ENCODE results near the gene MYL6B. TPM values are rescaled to one million over a fixed set of nuclear protein-coding genes. Genes with fewer than 3 reads are reported as not detected.

MYL6B gene
- polyA plus RNA-seq, 1 donor (not counting 4 experiments of a cell fraction or from before 2014, with no cell fraction given): 44.9 TPM

- Histone ChIP-seq H3K9me1 (ENCODE audit: control insufficient read depth, extremely low read depth, insufficient read depth, low read length) (no peaks in the 10 kb centered on the region), H4K20me1 (ENCODE audit: control insufficient read depth, extremely low read depth, insufficient read depth, low read length) (no peaks in the 10 kb centered on the region), H3K79me2 (ENCODE audit: control insufficient read depth, insufficient read depth, low read length) (peaks cover 27% of the 10 kb centered on the region), H3K4me1 (ENCODE audit: control insufficient read depth, extremely low read depth, insufficient read depth, low read length) (peaks cover 13% of the 10 kb centered on the region), H3K4me3 (ENCODE audit: control insufficient read depth in 2 of 3, extremely low read depth in 1 of 3, insufficient read depth in 2 of 3, low read depth in 1 of 3, low read length in 3 of 3) (peak overlapping the region; percentile 84 to 89 (median 85)), H3K4me2 (ENCODE audit: control insufficient read depth, extremely low read depth, insufficient read depth, low read depth, low read length) (peak overlapping the region; percentile 100), H3K9ac (ENCODE audit: control insufficient read depth, extremely low read depth, insufficient read depth, low read length) (peak overlapping the region; percentile 76), H3K36me3 (ENCODE audit: control insufficient read depth in 2 of 2, extremely low read depth in 1 of 2, insufficient read depth in 2 of 2, low read length in 2 of 2) (peaks cover 11 to 18% of the 10 kb centered on the region in 2 experiments), H3K9me3 (ENCODE audit: control insufficient read depth, low read depth, low read length) (no peaks in the 10 kb centered on the region), H2AFZ (ENCODE audit: control insufficient read depth, low read length) (peak overlapping the region; percentile 16), H3K27me3 (ENCODE audit: control insufficient read depth, extremely low read depth, insufficient read depth, low read length) (no peaks in the 10 kb centered on the region), H3K27ac (ENCODE audit: control insufficient read depth, insufficient read depth, low read length) (peak overlapping the region; percentile 39)
- dilution Hi-C loops (cut with MboI; ENCODE audit: extremely low pct_ligation_motif_present, low sequenced_read_pairs): no loop called here
- no peak for TF ChIP-seq EZH2 (IDR thresholded peaks at IDR 0.05; ENCODE audit: low read length)
- TF ChIP-seq, protein P1, sequence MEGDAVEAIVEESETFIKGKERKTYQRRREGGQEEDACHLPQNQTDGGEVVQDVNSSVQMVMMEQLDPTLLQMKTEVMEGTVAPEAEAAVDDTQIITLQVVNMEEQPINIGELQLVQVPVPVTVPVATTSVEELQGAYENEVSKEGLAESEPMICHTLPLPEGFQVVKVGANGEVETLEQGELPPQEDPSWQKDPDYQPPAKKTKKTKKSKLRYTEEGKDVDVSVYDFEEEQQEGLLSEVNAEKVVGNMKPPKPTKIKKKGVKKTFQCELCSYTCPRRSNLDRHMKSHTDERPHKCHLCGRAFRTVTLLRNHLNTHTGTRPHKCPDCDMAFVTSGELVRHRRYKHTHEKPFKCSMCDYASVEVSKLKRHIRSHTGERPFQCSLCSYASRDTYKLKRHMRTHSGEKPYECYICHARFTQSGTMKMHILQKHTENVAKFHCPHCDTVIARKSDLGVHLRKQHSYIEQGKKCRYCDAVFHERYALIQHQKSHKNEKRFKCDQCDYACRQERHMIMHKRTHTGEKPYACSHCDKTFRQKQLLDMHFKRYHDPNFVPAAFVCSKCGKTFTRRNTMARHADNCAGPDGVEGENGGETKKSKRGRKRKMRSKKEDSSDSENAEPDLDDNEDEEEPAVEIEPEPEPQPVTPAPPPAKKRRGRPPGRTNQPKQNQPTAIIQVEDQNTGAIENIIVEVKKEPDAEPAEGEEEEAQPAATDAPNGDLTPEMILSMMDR (optimal IDR thresholded peaks at IDR 0.05 in 1 of 3, IDR thresholded peaks at IDR 0.05 in 1 of 3, conservative IDR thresholded peaks at IDR 0.05 in 1 of 3; ENCODE audit: extremely low read depth in 1 of 3, insufficient read depth in 2 of 3, low read length in 3 of 3): no peak
- DNase-seq (ENCODE audit: low read depth, low spot score) (no peak), FAIRE-seq (no peak)
These were observed 36.4 kb downstream of the MYL6B start for GRCh38 chr12:56188778-56189098.

DNA sequence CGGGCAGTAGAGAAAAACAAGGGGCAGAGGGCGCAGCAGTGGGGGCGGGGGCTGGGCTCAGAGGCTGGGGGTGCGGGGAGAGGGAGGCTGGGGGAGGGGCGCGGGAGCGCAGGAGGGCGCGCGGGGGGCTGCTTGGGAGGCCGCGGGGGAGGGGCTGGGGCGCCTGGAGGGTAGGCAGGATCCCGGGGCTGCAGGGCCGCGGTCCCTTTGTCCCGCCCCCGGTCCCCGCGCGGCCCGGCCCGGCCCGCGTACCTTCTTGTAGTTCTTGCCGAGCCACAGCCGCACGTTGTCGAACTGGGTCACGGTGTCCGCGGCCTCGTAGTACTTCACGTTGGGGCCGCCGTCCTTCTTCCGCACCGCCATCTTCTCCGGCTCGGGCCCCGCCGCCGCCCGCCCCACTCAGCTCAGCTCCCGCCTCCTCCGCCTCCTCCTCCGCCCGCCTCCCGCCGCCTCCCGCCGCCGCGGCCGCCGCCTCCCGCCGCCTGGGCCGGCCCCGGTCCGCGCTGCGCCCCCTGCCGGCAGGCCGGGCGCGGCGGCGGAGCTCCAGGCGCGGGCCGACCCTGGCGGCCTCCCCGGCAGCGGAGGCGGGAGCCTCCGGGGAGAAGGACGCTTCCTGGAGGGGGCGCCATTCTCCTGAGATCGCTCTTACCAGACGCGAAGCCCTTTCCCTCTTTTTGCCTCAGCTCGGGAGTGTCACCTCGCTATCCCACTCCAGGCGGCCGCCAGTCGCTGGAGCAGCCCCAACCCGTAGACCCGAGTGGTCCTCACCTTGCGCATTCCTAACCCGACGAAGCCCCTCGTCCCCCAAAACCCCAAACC, 36.9 kb downstream of the MYL6B start, which contains the start of gene SMARCC2:
SMARCC2 (minus strand) TSS at position 385 of the 819 bp plus-strand sequence; CDS start at position 363, 22 bp downstream.
- Histone ChIP-seq H3K27me3 (ENCODE audit: control insufficient read depth, extremely low read depth, insufficient read depth, low read length) (no peaks in the 10 kb centered on the region), H3K36me3 (ENCODE audit: control insufficient read depth in 2 of 2, extremely low read depth in 1 of 2, insufficient read depth in 2 of 2, low read length in 2 of 2) (peaks cover 6 to 14% of the 10 kb centered on the region in 2 experiments), H3K4me3 (ENCODE audit: control insufficient read depth in 2 of 3, extremely low read depth in 1 of 3, insufficient read depth in 2 of 3, low read depth in 1 of 3, low read length in 3 of 3) (peak within 1 kb of the TSS; percentile 84 to 89 (median 88)), H4K20me1 (ENCODE audit: control insufficient read depth, extremely low read depth, insufficient read depth, low read length) (no peaks in the 10 kb centered on the region), H3K9me3 (ENCODE audit: control insufficient read depth, low read depth, low read length) (no peaks in the 10 kb centered on the region), H3K9ac (ENCODE audit: control insufficient read depth, extremely low read depth, insufficient read depth, low read length) (peak within 1 kb of the TSS; percentile 84), H3K79me2 (ENCODE audit: control insufficient read depth, insufficient read depth, low read length) (peaks cover 27% of the 10 kb centered on the region), H2AFZ (ENCODE audit: control insufficient read depth, low read length) (peak within 1 kb of the TSS; percentile 98), H3K9me1 (ENCODE audit: control insufficient read depth, extremely low read depth, insufficient read depth, low read length) (no peaks in the 10 kb centered on the region), H3K4me1 (ENCODE audit: control insufficient read depth, extremely low read depth, insufficient read depth, low read length) (peaks cover 13% of the 10 kb centered on the region), H3K27ac (ENCODE audit: control insufficient read depth, insufficient read depth, low read length) (peak within 1 kb of the TSS; percentile 70), H3K4me2 (ENCODE audit: control insufficient read depth, extremely low read depth, insufficient read depth, low read depth, low read length) (peak within 1 kb of the TSS; percentile 100)
- DNase-seq (ENCODE audit: low read depth, low spot score) (peak; percentile 53), FAIRE-seq (no peak)
- no peak for TF ChIP-seq EZH2 (IDR thresholded peaks at IDR 0.05; ENCODE audit: low read length)
- TF ChIP-seq, protein P1 (optimal IDR thresholded peaks at IDR 0.05 in 1 of 3, IDR thresholded peaks at IDR 0.05 in 1 of 3, conservative IDR thresholded peaks at IDR 0.05 in 1 of 3; ENCODE audit: extremely low read depth in 1 of 3, insufficient read depth in 2 of 3, low read length in 3 of 3): peak; percentile 60 to 89 (median 81)
- dilution Hi-C loops (cut with MboI; ENCODE audit: extremely low pct_ligation_motif_present, low sequenced_read_pairs): no loop called here

Data from keratinocyte (primary cell).